Measurements from ENCODE around the gene SLC12A3. TPM values are rescaled to one million over a fixed set of nuclear protein-coding genes. Genes with fewer than 3 reads are reported as not detected.

SLC12A3 gene
- total RNA-seq, 1 experiment from 2014 or later = not detected

- Mint-ChIP-seq H3K9me3 (no peaks in the 10 kb centered on the region), H3K4me3 (no peak overlapping the region), H3K27me3 (ENCODE audit: low read depth) (no peaks in the 10 kb centered on the region), H3K36me3 (no peaks in the 10 kb centered on the region), H3K27ac (no peak overlapping the region), H3K4me1 (peaks cover 6% of the 10 kb centered on the region)
- DNase-seq (ENCODE audit: low spot score) (no peak), ATAC-seq (no peak)
- no peak for TF ChIP-seq ZNF423 (CRISPR knock-in tag; IDR thresholded peaks at IDR 0.05)
- TF ChIP-seq OVOL2 (CRISPR knock-in tag; IDR thresholded peaks at IDR 0.05; ENCODE audit: borderline replicate concordance) = no peak
- no peak for TF ChIP-seq CREM (CRISPR knock-in tag; IDR thresholded peaks at IDR 0.05)
- no peak for TF ChIP-seq TEAD4 (CRISPR knock-in tag; IDR thresholded peaks at IDR 0.05)
- POLR2A ChIA-PET = no interaction called here
- CTCF ChIA-PET = interaction anchor here (1.0 kb wide), 1 partner anchor 10 kb away, joined by 6 read pairs; no protein-coding TSS in a partner anchor
Observed at GRCh38 chr16:56861092-56861610, 3.9 kb upstream of the SLC12A3 start.

- Mint-ChIP-seq H3K27me3 (ENCODE audit: low read depth) (no peaks in the 10 kb centered on the region), H3K4me1 (peaks cover 6% of the 10 kb centered on the region), H3K36me3 (no peaks in the 10 kb centered on the region), H3K27ac (peak overlapping the region; percentile 33; the same call in 1 of the 2 replicates), H3K4me3 (no peak overlapping the region), H3K9me3 (no peaks in the 10 kb centered on the region)
- ATAC-seq = no peak
- no peak for DNase-seq (ENCODE audit: low spot score)
- ChIA-PET POLR2A (no interaction called here), CTCF (interaction anchor here (0.6 to 1.0 kb wide), 2 partner anchors 11 to 72 kb away, joined by 3 to 6 read pairs; no protein-coding TSS in a partner anchor)
- TF ChIP-seq ZNF317 (CRISPR knock-in tag; IDR thresholded peaks at IDR 0.05; ENCODE audit: borderline replicate concordance, low read depth) (no peak), E2F4 (CRISPR knock-in tag; IDR thresholded peaks at IDR 0.05; ENCODE audit: borderline replicate concordance, low read depth) (no peak), JAZF1 (CRISPR knock-in tag; IDR thresholded peaks at IDR 0.05) (no peak), TP53 (CRISPR knock-in tag; IDR thresholded peaks at IDR 0.05) (no peak), ATF3 (CRISPR knock-in tag; conservative IDR thresholded peaks at IDR 0.05) (no peak), KAT7 (CRISPR knock-in tag; IDR thresholded peaks at IDR 0.05; ENCODE audit: borderline replicate concordance) (no peak), NFE2L1 (CRISPR knock-in tag; IDR thresholded peaks at IDR 0.05) (no peak), EMX1 (CRISPR knock-in tag; IDR thresholded peaks at IDR 0.05) (no peak), ZNF396 (CRISPR knock-in tag; IDR thresholded peaks at IDR 0.05; ENCODE audit: borderline replicate concordance) (no peak)
- TF ChIP-seq, protein P1, sequence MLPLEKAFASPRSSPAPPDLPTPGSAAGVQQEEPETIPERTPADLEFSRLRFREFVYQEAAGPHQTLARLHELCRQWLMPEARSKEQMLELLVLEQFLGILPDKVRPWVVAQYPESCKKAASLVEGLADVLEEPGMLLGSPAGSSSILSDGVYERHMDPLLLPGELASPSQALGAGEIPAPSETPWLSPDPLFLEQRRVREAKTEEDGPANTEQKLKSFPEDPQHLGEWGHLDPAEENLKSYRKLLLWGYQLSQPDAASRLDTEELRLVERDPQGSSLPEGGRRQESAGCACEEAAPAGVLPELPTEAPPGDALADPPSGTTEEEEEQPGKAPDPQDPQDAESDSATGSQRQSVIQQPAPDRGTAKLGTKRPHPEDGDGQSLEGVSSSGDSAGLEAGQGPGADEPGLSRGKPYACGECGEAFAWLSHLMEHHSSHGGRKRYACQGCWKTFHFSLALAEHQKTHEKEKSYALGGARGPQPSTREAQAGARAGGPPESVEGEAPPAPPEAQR (CRISPR knock-in tag; IDR thresholded peaks at IDR 0.05) = no peak
- TF ChIP-seq, protein P2, sequence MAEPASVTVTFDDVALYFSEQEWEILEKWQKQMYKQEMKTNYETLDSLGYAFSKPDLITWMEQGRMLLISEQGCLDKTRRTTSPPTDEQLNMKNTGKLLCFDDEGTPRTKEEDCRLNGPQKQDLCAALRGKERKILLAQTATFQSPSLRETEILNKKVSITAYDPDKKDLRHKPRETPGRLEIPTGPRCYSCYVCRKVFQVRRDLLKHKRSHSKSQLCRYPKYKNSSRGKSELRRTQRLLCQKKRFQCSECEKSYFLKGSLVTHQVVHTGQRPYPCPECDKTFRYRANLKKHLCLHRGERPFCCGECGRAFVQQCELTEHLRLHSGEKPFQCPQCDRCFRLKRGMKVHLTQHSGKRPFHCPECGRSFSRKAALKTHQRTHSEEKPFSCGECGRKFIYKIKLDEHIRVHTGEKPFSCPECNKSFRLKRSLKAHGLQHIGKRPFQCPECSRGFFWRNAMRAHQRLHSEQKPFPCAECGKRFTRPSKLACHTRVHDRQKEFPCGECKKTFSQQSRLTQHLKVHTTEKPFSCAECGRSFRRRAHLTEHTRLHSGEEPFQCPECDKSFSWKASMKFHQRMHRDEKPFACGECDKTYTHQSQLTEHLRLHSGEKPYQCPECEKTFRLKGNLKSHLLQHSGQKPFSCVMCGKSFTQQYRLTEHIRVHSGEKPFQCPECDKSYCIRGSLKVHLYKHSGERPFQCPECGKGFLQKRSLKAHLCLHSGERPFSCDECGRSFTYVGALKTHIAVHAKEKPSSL (CRISPR knock-in tag; conservative IDR thresholded peaks at IDR 0.05) = no peak
- TF ChIP-seq, protein P3, sequence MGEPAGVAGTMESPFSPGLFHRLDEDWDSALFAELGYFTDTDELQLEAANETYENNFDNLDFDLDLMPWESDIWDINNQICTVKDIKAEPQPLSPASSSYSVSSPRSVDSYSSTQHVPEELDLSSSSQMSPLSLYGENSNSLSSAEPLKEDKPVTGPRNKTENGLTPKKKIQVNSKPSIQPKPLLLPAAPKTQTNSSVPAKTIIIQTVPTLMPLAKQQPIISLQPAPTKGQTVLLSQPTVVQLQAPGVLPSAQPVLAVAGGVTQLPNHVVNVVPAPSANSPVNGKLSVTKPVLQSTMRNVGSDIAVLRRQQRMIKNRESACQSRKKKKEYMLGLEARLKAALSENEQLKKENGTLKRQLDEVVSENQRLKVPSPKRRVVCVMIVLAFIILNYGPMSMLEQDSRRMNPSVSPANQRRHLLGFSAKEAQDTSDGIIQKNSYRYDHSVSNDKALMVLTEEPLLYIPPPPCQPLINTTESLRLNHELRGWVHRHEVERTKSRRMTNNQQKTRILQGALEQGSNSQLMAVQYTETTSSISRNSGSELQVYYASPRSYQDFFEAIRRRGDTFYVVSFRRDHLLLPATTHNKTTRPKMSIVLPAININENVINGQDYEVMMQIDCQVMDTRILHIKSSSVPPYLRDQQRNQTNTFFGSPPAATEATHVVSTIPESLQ (CRISPR knock-in tag; IDR thresholded peaks at IDR 0.05) = no peak
- TF ChIP-seq, protein P4, sequence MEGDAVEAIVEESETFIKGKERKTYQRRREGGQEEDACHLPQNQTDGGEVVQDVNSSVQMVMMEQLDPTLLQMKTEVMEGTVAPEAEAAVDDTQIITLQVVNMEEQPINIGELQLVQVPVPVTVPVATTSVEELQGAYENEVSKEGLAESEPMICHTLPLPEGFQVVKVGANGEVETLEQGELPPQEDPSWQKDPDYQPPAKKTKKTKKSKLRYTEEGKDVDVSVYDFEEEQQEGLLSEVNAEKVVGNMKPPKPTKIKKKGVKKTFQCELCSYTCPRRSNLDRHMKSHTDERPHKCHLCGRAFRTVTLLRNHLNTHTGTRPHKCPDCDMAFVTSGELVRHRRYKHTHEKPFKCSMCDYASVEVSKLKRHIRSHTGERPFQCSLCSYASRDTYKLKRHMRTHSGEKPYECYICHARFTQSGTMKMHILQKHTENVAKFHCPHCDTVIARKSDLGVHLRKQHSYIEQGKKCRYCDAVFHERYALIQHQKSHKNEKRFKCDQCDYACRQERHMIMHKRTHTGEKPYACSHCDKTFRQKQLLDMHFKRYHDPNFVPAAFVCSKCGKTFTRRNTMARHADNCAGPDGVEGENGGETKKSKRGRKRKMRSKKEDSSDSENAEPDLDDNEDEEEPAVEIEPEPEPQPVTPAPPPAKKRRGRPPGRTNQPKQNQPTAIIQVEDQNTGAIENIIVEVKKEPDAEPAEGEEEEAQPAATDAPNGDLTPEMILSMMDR (IDR thresholded peaks at IDR 0.05) = no peak
- TF ChIP-seq, protein P5, sequence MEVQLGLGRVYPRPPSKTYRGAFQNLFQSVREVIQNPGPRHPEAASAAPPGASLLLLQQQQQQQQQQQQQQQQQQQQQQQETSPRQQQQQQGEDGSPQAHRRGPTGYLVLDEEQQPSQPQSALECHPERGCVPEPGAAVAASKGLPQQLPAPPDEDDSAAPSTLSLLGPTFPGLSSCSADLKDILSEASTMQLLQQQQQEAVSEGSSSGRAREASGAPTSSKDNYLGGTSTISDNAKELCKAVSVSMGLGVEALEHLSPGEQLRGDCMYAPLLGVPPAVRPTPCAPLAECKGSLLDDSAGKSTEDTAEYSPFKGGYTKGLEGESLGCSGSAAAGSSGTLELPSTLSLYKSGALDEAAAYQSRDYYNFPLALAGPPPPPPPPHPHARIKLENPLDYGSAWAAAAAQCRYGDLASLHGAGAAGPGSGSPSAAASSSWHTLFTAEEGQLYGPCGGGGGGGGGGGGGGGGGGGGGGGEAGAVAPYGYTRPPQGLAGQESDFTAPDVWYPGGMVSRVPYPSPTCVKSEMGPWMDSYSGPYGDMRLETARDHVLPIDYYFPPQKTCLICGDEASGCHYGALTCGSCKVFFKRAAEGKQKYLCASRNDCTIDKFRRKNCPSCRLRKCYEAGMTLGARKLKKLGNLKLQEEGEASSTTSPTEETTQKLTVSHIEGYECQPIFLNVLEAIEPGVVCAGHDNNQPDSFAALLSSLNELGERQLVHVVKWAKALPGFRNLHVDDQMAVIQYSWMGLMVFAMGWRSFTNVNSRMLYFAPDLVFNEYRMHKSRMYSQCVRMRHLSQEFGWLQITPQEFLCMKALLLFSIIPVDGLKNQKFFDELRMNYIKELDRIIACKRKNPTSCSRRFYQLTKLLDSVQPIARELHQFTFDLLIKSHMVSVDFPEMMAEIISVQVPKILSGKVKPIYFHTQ (CRISPR knock-in tag; IDR thresholded peaks at IDR 0.05) = no peak
- TF ChIP-seq, protein P6, sequence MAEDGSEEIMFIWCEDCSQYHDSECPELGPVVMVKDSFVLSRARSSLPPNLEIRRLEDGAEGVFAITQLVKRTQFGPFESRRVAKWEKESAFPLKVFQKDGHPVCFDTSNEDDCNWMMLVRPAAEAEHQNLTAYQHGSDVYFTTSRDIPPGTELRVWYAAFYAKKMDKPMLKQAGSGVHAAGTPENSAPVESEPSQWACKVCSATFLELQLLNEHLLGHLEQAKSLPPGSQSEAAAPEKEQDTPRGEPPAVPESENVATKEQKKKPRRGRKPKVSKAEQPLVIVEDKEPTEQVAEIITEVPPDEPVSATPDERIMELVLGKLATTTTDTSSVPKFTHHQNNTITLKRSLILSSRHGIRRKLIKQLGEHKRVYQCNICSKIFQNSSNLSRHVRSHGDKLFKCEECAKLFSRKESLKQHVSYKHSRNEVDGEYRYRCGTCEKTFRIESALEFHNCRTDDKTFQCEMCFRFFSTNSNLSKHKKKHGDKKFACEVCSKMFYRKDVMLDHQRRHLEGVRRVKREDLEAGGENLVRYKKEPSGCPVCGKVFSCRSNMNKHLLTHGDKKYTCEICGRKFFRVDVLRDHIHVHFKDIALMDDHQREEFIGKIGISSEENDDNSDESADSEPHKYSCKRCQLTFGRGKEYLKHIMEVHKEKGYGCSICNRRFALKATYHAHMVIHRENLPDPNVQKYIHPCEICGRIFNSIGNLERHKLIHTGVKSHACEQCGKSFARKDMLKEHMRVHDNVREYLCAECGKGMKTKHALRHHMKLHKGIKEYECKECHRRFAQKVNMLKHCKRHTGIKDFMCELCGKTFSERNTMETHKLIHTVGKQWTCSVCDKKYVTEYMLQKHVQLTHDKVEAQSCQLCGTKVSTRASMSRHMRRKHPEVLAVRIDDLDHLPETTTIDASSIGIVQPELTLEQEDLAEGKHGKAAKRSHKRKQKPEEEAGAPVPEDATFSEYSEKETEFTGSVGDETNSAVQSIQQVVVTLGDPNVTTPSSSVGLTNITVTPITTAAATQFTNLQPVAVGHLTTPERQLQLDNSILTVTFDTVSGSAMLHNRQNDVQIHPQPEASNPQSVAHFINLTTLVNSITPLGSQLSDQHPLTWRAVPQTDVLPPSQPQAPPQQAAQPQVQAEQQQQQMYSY (CRISPR knock-in tag; IDR thresholded peaks at IDR 0.05) = no peak
Observed at GRCh38 chr16:56861756-56862155, 3.3 kb upstream of the SLC12A3 start.

All from WTC11 (cell line).